Ascending aorta (tissue), 2 donors: ENCODE data around the gene SLC26A11. TPM values are rescaled to one million over a fixed set of nuclear protein-coding genes. Genes with fewer than 3 reads are reported as not detected.

Experiments used
- DNase-seq, 2 donors: peaks; one replicate each; pipeline ENCODE4 v3.0.0-alpha.2; 2019; ENCODE audit warnings: low spot score in 2 of 2
- H3K27ac ChIP-seq, 2 donors: fragments of 200-600 bp; sonication (generic); one replicate each; pipeline ENCODE4 v1.5.1; 2016 to 2017; ENCODE audit warnings: mild to moderate bottlenecking in 1 of 2
- H3K27me3 ChIP-seq: fragments of 200-600 bp; sonication (generic); one replicate; pipeline ENCODE4 v1.5.1; 2017
- H3K36me3 ChIP-seq, 2 donors: fragments of 200-600 bp; sonication (generic); one replicate each; pipeline ENCODE4 v1.5.1; 2016
- H3K4me1 ChIP-seq, 2 donors: fragments of 200-600 bp; sonication (generic); one replicate each; pipeline ENCODE4 v1.5.1; 2016 to 2017; ENCODE audit warnings: mild to moderate bottlenecking in 1 of 2
- H3K4me3 ChIP-seq, 2 donors: fragments of 200-600 bp; sonication (generic); one replicate each; pipeline ENCODE4 v1.5.1; 2016 to 2017; ENCODE audit warnings: mild to moderate bottlenecking in 1 of 2
- H3K9me3 ChIP-seq, 2 donors: fragments of 200-600 bp; sonication (generic); one replicate each; pipeline ENCODE4 v1.5.1; 2016
- CTCF ChIP-seq, 3 experiments: fragments of 200-600 bp in 2 of 3; fragments of 450-650 bp in 1 of 3; sonication (generic) in 2 of 3; IDR thresholded peaks; one replicate each; pipeline ENCODE4 v1.5.1; 2016 to 2019; ENCODE audit warnings: antibody characterized with exemption in 3 of 3, mild to moderate bottlenecking in 1 of 3, moderate library complexity in 1 of 3
- intact Hi-C: fragments of 100-400 bp; cut with DNase I; formaldehyde crosslinking; loops from one replicate; pipeline ENCODE4 v1.15.1; 2023
- total RNA-seq: library from RNA; depleted of rRNA; stranded (reverse); fragments of >200 nt; gene quantifications from one replicate; pipeline ENCODE4 v1.1.0, GENCODE V29; 2016

Gene SLC26A11
- total RNA-seq, 1 donor from 2014 or later: 25.8 TPM

GRCh38 chr17:80203471-80203963, 16.7 kb upstream of the SLC26A11 start:
- H3K4me1 ChIP-seq: no peaks in the 10 kb centered on the region
- H3K9me3 ChIP-seq: no peaks in the 10 kb centered on the region
- no peaks in the 10 kb centered on the region for H3K36me3 ChIP-seq
- H3K27ac ChIP-seq: no peak overlapping the region
- no peak for TF ChIP-seq CTCF (IDR thresholded peaks at IDR 0.05)
- no peak overlapping the region for H3K4me3 ChIP-seq
- DNase-seq: no peak
- intact Hi-C loops: no loop called here
- no peaks in the 10 kb centered on the region for H3K27me3 ChIP-seq

GRCh38 chr17:80204626-80205468, 15.4 kb upstream of the SLC26A11 start:
- Histone ChIP-seq H3K36me3 (peaks cover 3 to 11% of the 10 kb centered on the region in 2 donors), H3K27me3 (no peaks in the 10 kb centered on the region), H3K27ac (no peak overlapping the region), H3K9me3 (no peaks in the 10 kb centered on the region), H3K4me3 (no peak overlapping the region), H3K4me1 (no peaks in the 10 kb centered on the region)
- DNase-seq: no peak
- intact Hi-C loops: no loop called here
- TF ChIP-seq CTCF (IDR thresholded peaks at IDR 0.05): no peak

- DNase-seq: no peak
- Histone ChIP-seq H3K4me3 (no peak overlapping the region), H3K27me3 (no peaks in the 10 kb centered on the region), H3K36me3 (peaks cover 10 to 21% of the 10 kb centered on the region in 2 donors), H3K27ac (no peak overlapping the region), H3K4me1 (no peaks in the 10 kb centered on the region), H3K9me3 (no peaks in the 10 kb centered on the region)
- TF ChIP-seq CTCF (IDR thresholded peaks at IDR 0.05): no peak
- intact Hi-C loops: no loop called here
These were observed 14.4 kb upstream of the SLC26A11 start for GRCh38 chr17:80205811-80206210.

GRCh38 chr17:80208050-80208449, 12.2 kb upstream of the SLC26A11 start:
- Histone ChIP-seq H3K27me3 (no peaks in the 10 kb centered on the region), H3K4me3 (no peak overlapping the region), H3K9me3 (no peaks in the 10 kb centered on the region), H3K36me3 (peaks cover 23 to 38% of the 10 kb centered on the region in 2 donors), H3K4me1 (no peaks in the 10 kb centered on the region), H3K27ac (no peak overlapping the region)
- DNase-seq: no peak
- intact Hi-C loops: no loop called here
- TF ChIP-seq CTCF (IDR thresholded peaks at IDR 0.05): no peak

- intact Hi-C loops: no loop called here
- no peak for TF ChIP-seq CTCF (IDR thresholded peaks at IDR 0.05)
- Histone ChIP-seq H3K27me3 (no peaks in the 10 kb centered on the region), H3K9me3 (no peaks in the 10 kb centered on the region), H3K36me3 (peaks cover 23 to 56% of the 10 kb centered on the region in 2 donors), H3K4me1 (no peaks in the 10 kb centered on the region), H3K27ac (no peak overlapping the region), H3K4me3 (no peak overlapping the region)
- DNase-seq: no peak
These were observed 10.5 kb upstream of the SLC26A11 start for GRCh38 chr17:80209765-80210164.
